Esophagus mucosa (tissue), 1 donor: ENCODE results near the gene METTL16. TPM values are rescaled to one million over a fixed set of nuclear protein-coding genes. Genes with fewer than 3 reads are reported as not detected.
A peak's percentile ranks its signal among the peaks of the same experiment; 100 is the strongest.
"Not testable (repeated sequence)": the region's sequence is repeated elsewhere in the genome, so short reads cannot be mapped to it uniquely, and the experiment has no call there.

Source experiments
- ATAC-seq: fragments of 200-7000 bp; cut with Tn5 transposase; one replicate; pipeline ENCODE4 v1.9.1; 2020
- total RNA-seq: library from RNA; stranded (reverse); gene quantifications from one replicate; pipeline ENCODE4 v1.2.4, GENCODE V29; 2023
- donor health status: DM: yes; HTN: yes; CAD: no.

Gene METTL16, protein sequence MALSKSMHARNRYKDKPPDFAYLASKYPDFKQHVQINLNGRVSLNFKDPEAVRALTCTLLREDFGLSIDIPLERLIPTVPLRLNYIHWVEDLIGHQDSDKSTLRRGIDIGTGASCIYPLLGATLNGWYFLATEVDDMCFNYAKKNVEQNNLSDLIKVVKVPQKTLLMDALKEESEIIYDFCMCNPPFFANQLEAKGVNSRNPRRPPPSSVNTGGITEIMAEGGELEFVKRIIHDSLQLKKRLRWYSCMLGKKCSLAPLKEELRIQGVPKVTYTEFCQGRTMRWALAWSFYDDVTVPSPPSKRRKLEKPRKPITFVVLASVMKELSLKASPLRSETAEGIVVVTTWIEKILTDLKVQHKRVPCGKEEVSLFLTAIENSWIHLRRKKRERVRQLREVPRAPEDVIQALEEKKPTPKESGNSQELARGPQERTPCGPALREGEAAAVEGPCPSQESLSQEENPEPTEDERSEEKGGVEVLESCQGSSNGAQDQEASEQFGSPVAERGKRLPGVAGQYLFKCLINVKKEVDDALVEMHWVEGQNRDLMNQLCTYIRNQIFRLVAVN
- total RNA-seq, result 20.8 TPM

DNA sequence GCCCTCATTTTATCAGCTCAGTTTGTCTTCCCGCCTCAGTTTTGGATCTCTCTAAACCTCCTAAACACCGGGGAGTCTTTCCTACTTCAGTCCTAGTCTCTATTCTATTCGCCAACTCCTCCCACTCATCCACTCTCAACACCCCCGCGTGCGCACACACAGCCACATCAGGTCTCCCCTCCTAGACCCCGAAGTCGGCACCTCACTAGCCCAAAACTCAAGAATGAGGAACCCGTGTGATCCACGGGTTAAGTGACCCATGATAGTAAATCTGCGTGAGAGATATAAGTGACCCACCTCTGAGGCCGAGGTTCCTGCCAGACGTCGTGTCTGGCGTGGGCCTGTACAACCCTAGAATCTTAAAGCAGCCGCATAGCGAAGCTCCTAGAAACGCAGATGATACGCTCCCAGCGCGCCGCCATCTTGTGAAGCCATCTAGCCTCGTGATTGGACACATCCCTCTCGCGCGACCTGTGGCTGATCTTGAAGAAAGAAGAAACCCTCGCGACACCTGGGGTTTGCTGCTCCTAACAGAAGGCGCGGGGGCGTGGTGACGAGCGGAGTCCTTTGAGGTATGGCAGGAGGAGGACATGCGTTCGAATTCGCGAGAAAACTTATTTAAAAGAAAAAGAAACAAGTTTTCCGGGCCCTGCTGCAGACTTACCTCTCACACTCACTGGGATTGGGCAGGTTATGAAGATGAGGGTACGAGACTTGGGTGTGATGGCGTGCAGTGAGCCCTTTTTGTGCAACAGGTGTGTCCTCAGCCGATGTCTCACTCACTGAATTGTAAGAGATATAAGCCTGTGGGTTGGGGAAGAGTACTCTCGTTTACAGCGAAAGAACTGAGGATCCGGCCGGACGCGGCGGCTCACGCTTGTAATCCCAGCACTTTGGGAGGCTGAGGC is at the start of gene METTL16:
TSS of gene METTL16 (minus strand) at position 427 of the 908 bp plus-strand sequence. CDS start 9,557 bp downstream, outside the sequence.
- peak; percentile 100 for ATAC-seq

DNA sequence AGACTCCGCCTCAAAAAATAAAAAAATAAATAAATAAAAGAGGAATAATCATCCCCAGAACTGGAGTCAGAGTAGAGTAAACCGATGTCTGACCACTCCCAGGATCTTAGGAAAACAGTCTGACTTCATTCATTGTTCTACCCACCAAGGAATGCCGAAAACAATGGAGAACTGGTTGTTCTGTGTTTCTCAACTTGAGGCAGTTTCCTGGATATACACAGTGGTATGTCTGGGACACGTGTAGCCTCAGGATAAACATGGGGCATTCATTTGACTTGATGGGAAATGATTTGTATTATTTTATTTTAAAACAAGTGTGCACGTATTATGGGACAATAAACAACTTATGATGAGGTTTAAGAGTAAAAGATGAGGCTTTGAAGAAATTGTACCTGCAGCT is 49.0 kb upstream of the METTL16 start:
- ATAC-seq, result peak; percentile 53

- ATAC-seq, result no peak
Measured at GRCh38 chr17:2551928-2552327, 40.2 kb upstream of the METTL16 start.

DNA sequence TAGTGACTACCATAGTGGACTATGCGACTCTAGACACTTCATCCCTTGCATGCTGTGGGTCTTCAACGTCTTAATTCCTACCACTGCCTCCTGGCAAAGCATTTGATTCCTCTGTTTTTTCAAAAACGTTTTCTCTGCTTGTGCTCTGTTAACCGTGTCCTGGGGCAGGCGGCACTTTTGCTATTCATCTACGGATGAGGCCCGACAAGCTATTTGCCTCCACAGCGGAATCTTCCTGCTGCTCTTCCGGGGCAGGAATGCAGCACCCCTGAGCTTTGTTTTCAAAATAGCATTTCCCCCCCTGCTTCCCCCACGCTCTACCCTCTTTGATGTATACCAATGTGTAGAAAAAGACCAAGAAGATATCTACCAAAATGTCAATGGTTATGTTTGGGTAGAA is 39.8 kb upstream of the METTL16 start:
- ATAC-seq, result no peak

DNA sequence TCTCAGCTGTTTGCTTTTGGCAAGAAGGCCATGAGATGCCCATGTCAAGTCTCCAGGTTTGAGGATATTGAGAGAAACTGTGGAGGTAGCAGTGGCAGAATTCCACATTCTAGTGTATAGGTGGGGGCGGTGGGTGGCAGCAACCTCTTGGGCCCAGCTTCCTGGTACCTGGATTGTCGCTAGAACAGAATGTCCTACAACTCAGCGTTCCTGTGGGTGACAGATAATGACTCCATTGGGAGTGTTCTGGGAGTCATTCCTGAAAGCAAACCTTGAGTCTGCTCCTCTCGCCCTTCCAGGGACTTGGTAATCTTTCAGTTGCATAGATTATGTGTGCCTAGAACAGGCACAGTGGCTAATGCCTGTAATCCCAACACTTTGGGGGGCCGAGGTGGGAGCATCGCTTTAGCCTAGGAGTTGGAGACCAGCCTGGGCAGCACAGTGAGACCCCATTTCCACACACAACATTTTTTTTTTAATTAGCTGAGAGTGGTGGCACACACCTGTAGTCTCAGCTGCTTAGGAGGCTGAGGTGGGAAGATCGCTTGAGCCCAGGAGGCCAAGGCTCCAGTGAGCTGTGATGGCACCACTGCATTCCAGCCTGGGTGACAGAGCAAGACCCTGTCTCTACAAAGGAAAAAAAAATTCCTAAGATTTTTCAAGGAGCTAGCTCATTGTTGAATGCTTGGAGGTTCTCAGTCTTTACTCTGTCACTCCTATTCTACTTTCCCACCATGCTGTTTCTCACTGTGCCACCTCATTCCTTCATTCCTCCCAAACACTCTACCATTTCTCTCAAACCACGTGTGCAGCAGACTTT is 37.9 kb upstream of the METTL16 start:
- ATAC-seq, result peak; percentile 44

- peak; percentile 63 for ATAC-seq
Measured at GRCh38 chr17:2548026-2548425, 36.3 kb upstream of the METTL16 start.

DNA sequence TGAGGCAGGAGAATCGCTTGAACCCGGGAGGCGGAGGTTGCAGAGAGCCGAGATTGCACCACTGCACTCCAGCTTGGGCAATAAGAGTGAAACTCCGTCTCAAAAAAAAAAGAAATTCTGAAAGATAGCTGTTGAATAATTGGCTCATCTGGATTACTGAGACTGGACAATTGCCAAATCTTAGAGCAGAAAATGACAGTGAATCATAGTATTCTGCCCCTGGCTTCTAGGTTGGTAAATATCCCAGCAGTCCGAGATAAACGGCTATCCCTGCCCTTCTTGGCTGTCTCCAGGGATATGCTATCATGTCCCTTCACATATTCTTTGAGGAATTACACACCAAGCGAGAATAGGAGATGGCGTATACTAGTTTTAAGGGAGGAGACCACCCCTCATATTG is 35.5 kb upstream of the METTL16 start:
- ATAC-seq, result peak; percentile 68

- ATAC-seq, result no peak
Measured at GRCh38 chr17:2545393-2545792, 33.7 kb upstream of the METTL16 start.

DNA sequence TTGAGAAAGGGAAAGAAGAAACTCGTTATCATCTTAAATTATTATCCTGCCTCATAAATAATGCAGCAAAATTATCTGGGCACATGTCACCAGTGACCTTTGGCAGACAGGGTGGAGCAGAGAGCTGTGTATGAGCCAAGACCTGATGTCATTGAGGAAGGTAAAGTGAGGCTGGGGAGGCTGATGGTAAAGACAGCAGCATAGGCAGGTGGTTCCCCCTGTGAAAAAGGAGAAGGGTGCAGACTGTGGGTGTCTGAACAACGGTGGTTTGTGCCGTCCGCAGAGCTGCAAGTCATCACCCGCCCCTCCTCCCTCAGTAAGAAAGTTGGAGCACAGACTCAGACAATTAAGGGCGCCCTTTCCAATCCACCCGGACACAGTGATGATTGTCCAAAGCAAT is 30.8 kb upstream of the METTL16 start:
- ATAC-seq, result peak; percentile 62

DNA sequence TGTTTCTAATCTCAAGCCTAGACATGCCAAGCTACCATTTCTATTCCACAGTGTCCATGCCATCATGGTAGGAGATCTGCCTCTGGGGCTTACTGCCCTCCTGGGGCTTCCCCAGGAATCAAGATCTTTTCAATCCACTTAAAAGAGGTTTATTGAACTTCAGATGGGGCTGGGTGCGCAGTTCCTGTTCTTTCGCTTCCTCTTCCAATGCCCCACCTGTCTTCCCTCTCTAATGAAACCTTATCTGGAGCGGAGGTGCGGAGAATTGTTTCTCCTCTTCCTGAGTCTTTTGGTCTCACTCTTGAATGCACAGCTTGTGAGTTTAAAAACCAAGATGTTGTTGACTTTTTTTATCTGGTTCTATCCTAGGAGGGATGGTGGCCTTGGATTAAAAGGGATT is 30.4 kb upstream of the METTL16 start:
- no peak for ATAC-seq

- ATAC-seq, result not testable (repeated sequence)
Measured at GRCh38 chr17:2537579-2537978, 25.9 kb upstream of the METTL16 start.

- no peak for ATAC-seq
Measured at GRCh38 chr17:2532146-2532720, 20.5 kb upstream of the METTL16 start.

DNA sequence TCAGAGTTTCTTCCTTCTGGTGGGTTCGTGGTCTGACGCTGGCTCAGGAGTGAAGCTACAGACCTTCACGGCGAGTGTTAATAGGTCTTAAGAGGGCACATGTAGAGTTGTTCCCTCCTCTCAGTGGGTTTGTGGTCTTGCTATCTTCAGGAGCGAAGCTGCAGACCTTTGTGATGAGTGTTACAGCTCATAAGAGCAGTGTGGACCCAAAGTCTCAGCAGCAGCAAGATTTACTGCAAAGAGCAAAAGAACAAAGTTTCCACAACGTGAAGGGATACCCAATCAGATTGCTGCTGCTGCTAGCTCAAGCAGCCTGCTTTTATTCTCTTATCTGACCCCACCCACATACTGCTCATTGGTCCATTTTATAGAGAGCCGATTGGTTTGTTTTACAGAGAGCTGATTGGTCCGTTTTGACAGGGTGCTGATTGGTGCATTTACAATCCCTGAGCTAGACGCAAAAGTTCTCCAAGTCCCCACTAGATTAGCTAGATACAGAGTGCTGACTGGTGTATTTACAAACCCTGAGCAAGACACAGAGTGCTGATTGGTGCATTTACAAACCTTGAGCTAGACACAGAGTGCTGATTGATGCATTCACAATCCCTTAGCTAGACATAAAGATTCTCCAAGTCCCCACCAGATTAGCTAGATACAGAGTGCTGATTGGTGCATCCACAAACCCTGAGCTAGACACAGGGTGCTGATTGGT is 19.7 kb upstream of the METTL16 start:
- not testable (repeated sequence) for ATAC-seq

DNA sequence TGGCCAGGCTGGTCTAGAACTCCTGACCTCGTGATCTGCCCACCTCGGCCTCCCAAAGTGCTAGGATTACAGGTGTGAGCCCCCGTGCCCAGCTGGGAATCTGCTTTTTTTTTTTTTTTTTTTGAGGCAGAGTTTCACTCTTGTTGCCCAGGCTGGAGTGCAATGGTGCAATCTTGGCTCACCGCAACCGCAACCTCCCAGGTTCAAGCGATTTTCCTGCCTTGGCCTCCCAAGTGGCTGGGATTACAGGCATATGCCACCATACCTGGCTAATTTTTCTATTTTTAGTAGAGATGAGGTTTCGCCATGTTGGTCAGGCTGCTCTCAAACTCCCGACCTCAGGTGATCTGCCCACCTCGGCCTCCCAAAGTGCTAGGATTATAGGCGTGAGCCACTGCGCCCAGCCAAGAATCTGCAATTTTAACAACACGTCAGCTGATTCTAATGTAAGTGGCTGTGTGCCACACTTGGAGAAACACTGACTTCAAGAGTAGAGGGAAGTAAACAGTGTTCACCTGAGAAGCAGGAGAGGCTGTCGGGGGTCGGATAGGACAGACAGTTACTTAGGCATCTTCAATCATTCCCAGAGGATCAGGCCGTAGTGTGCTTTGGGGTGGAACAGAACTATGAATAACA is 10.2 kb upstream of the METTL16 start:
- not testable (repeated sequence) for ATAC-seq

- ATAC-seq, result no peak
Measured at GRCh38 chr17:2521257-2521656, 9.6 kb upstream of the METTL16 start.

GRCh38 chr17:2517539-2517938 is 5.9 kb upstream of the METTL16 start:
- no peak for ATAC-seq

DNA sequence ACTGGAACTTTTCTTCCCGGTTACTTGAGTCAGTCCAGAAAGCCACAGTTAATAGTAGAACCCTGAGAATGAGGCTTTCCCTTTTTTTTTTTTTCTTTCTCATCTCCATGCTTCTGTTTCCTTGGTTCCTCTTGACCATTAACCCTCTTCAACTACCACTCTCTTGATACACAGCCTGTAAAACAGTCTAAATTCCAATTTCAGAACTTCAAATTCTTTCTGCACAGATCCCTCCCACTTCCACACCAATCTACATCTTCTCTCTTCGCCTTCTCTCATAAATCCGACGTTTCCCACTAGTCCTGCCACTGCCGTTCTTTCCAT is 588 bp downstream of the METTL16 start:
- no peak for ATAC-seq

DNA sequence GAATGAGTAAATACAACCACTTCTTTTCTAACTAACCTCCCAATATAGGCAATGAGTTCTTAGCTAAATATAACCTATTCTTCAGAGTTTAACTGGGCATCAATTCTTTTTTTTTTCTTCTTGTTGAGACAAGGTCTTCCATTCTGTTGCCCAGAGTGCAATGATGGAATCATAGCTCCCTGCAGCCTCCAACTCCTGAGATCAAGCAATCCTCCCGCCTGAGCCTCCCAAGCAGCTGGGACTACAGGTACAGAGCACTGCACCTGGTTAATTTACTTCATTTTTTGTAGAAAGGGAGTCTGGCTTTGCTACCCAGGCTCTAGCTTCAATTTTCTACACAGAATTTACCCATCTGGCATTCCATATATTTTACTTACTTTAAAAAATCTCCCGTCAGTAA is 1.1 kb downstream of the METTL16 start:
- no peak for ATAC-seq

DNA sequence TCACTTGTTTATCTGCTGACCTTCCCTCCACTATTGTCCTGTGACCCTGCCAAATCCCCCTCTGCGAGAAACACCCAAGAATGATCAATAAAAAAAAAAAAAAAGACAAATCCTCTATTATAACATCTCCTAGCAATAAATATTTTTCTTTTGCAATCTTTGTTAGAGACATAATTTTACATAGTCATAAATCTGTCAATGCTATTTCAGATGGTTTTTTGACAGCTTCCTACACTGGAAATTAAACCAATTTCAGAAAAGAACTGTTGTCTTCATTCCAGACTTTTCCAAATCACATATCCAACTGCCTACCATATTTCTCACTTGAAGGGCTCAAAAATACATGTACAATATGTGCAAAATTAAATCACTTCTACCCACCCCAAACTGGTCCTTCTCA is 3.7 kb downstream of the METTL16 start:
- no peak for ATAC-seq

DNA sequence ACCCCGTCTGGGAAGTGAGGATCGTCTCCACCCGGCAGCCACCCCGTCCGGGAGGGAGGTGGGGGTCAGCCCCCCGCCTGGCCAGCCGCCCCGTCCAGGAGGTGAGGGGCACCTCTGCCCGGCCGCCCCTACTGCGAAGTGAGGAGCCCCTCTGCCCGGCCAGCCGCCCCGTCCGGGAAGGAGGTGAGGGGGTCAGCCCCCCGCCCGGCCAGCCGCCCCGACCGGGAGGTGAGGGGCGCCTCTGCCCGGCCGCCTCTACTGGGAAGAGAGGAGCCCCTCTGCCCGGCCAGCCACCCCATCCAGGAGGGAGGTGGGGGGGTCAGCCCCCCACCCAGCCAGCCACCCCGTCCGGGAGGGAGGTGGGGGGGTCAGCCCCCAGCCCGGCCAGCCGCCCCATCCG is 4.7 kb downstream of the METTL16 start:
- not testable (repeated sequence) for ATAC-seq

DNA sequence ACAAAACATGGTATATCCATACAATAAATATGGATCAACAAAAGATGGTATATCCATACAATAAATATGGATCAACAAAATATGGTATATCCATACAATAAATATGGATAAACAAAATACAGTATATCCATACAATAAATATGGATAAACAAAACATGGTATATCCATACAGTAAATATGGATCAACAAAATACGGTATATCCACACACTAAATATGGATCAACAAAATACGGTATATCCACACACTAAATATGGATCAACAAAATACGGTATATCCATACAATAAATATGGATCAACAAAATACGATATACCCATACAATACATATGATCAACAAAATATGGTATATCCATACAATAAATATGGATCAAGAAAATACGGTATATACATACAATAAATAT is 8.1 kb downstream of the METTL16 start:
- no peak for ATAC-seq
